GM23338 (cell line): ENCODE measurements around the gene MPP2. TPM values are rescaled to one million over a fixed set of nuclear protein-coding genes. Genes with fewer than 3 reads are reported as not detected.

Source experiments
- ATAC-seq: fragments of 200-7000 bp; cut with Tn5 transposase; 3 replicates; pipeline ENCODE4 v1.9.1; 2020
- DNase-seq: peaks from one replicate; pipeline ENCODE4 v3.0.0-alpha.2; 2015; ENCODE audit warnings: low spot score
- H2AFZ ChIP-seq: fragments of 200-600 bp; sonication (generic); 2 replicates; pipeline ENCODE4 v1.8.0; 2016; ENCODE audit warnings: antibody characterized with exemption, mild to moderate bottlenecking, moderate library complexity
- H3F3A ChIP-seq: fragments of 200-600 bp; sonication (generic); replicated peaks from 2 replicates; pipeline ENCODE4 v1.8.0; 2017; ENCODE audit warnings: antibody characterized with exemption, mixed run types, low read depth
- H3K27ac ChIP-seq: fragments of 200-600 bp; sonication (generic); 2 replicates; pipeline ENCODE4 v1.6.1; 2016; ENCODE audit warnings: low read depth
- H3K27me3 ChIP-seq: fragments of 200-600 bp; sonication (generic); 2 replicates; pipeline ENCODE4 v1.8.0; 2016; ENCODE audit warnings: mild to moderate bottlenecking, mixed run types, moderate library complexity; ENCODE audit not compliant: insufficient read depth
- H3K36me3 ChIP-seq: fragments of 200-600 bp; sonication (generic); 2 replicates; pipeline ENCODE4 v1.8.0; 2016; ENCODE audit warnings: mild to moderate bottlenecking; ENCODE audit not compliant: insufficient read depth
- H3K4me1 ChIP-seq: fragments of 200-600 bp; sonication (generic); 2 replicates; pipeline ENCODE4 v1.8.0; 2016; ENCODE audit warnings: mild to moderate bottlenecking, moderate library complexity; ENCODE audit not compliant: insufficient read depth
- H3K4me2 ChIP-seq: fragments of 200-600 bp; sonication (generic); 2 replicates; pipeline ENCODE4 v1.7.1; 2017; ENCODE audit warnings: mixed run types
- H3K4me3 ChIP-seq: fragments of 200-600 bp; sonication (generic); 2 replicates; pipeline ENCODE4 v1.6.1; 2016; ENCODE audit warnings: mixed run types
- H3K79me2 ChIP-seq: fragments of 200-600 bp; sonication (generic); replicated peaks from 2 replicates; pipeline ENCODE4 v1.8.0; 2017; ENCODE audit warnings: mild to moderate bottlenecking; ENCODE audit not compliant: insufficient read depth
- H3K9me2 ChIP-seq: fragments of 200-600 bp; sonication (generic); 2 replicates; pipeline ENCODE4 v1.8.0; 2017; ENCODE audit not compliant: insufficient read depth
- H4K20me1 ChIP-seq: fragments of 200-600 bp; sonication (generic); replicated peaks from 2 replicates; pipeline ENCODE4 v1.8.0; 2017; ENCODE audit warnings: mild to moderate bottlenecking; ENCODE audit not compliant: insufficient read depth
- H3K27ac Mint-ChIP-seq: 2 replicates; pipeline ENCODE4 v1.8.0; 2020; ENCODE audit warnings: inconsistent platforms, mild to moderate bottlenecking, moderate library complexity, mixed read lengths
- H3K27me3 Mint-ChIP-seq: 3 replicates; pipeline ENCODE4 v1.8.0; 2022; ENCODE audit warnings: low read depth, mild to moderate bottlenecking, moderate library complexity, mixed read lengths, inconsistent platforms; ENCODE audit not compliant: insufficient read depth, poor library complexity
- H3K36me3 Mint-ChIP-seq: 3 replicates; pipeline ENCODE4 v1.8.0; 2021; ENCODE audit warnings: low read depth, mild to moderate bottlenecking, inconsistent platforms, moderate library complexity, mixed read lengths
- H3K4me1 Mint-ChIP-seq: 3 replicates; pipeline ENCODE4 v1.8.0; 2020; ENCODE audit warnings: mild to moderate bottlenecking, inconsistent platforms, mixed read lengths
- H3K4me3 Mint-ChIP-seq: 3 replicates; pipeline ENCODE4 v1.8.0; 2021; ENCODE audit warnings: moderate library complexity, mild to moderate bottlenecking, inconsistent platforms, mixed read lengths
- H3K9me3 Mint-ChIP-seq: 3 replicates; pipeline ENCODE4 v1.8.0; 2020; ENCODE audit warnings: moderate library complexity, mild to moderate bottlenecking, inconsistent platforms, mixed read lengths
- CREB1 ChIP-seq: fragments of 250-450 bp; sonication (Bioruptor Pico); IDR thresholded peaks from 2 replicates; pipeline ENCODE4 v1.5.0; 2020; ENCODE audit warnings: low read depth, mild to moderate bottlenecking, moderate library complexity
- EZH2phosphoT487 ChIP-seq: fragments of 200-600 bp; sonication (generic); IDR thresholded peaks from one replicate; pipeline ENCODE4 v1.8.1; 2018; ENCODE audit warnings: antibody characterized with exemption; ENCODE audit not compliant: unreplicated experiment
- JUNB ChIP-seq: IDR thresholded peaks from one replicate; pipeline ENCODE4 v1.6.1; 2016; ENCODE audit warnings: antibody characterized with exemption; ENCODE audit not compliant: unreplicated experiment
- NANOG ChIP-seq: IDR thresholded peaks from 2 replicates; pipeline ENCODE4 v1.6.1; 2016; ENCODE audit warnings: antibody characterized with exemption, borderline replicate concordance
- POLR2AphosphoS5 ChIP-seq: IDR thresholded peaks from 2 replicates; pipeline ENCODE4 v1.6.1; 2016; ENCODE audit warnings: antibody characterized with exemption, low read depth
- STAT1 ChIP-seq: IDR thresholded peaks from one replicate; pipeline ENCODE4 v1.6.1; 2016; ENCODE audit warnings: antibody characterized with exemption; ENCODE audit not compliant: unreplicated experiment
- ZNF114 ChIP-seq: fragments of 250-450 bp; sonication (Bioruptor Pico); IDR thresholded peaks from 2 replicates; pipeline ENCODE4 v1.5.0; 2020; ENCODE audit warnings: mild to moderate bottlenecking, moderate library complexity
- ZNF331 ChIP-seq: fragments of 250-450 bp; sonication (Bioruptor Pico); IDR thresholded peaks from 2 replicates; pipeline ENCODE4 v1.5.0; 2020; ENCODE audit warnings: low read depth, mild to moderate bottlenecking, moderate library complexity
- polyA plus RNA-seq: library from polyadenylated mRNA; unstranded; fragments of >200 nt; fragmentation: Nextera tagmentation; extraction: Ambion mirVana; gene quantifications from 2 replicates; pipeline ENCODE4 v1.2.1, GENCODE V29; 2016
- total RNA-seq: library from RNA; depleted of rRNA; stranded (reverse); fragments of >200 nt; shearing (Covaris generic); gene quantifications from 2 replicates; pipeline ENCODE4 v1.2.3, GENCODE V29; 2014
- TF ChIP-seq, protein P1 (sequence below), 2 experiments: fragments of 200-600 bp in 1 of 2; sonication (generic) in 1 of 2; conservative IDR thresholded peaks; 2 replicates each; pipeline versions ENCODE4 v1.5.1 to v1.6.1; 2016 to 2017; ENCODE audit warnings: antibody characterized with exemption in 2 of 2, low read depth in 2 of 2, mild to moderate bottlenecking in 2 of 2, moderate library complexity in 1 of 2
- TF ChIP-seq, protein P2 (sequence below): IDR thresholded peaks from 2 replicates; pipeline ENCODE4 v1.6.1; 2016; ENCODE audit warnings: antibody characterized with exemption
- TF ChIP-seq, protein P3 (sequence below): IDR thresholded peaks from one replicate; pipeline ENCODE4 v1.6.1; 2018; ENCODE audit warnings: antibody characterized with exemption; ENCODE audit not compliant: unreplicated experiment

Gene MPP2
- total and polyA plus RNA-seq, 2 experiments from 2014 or later: 7.8 to 20.7 TPM

DNA sequence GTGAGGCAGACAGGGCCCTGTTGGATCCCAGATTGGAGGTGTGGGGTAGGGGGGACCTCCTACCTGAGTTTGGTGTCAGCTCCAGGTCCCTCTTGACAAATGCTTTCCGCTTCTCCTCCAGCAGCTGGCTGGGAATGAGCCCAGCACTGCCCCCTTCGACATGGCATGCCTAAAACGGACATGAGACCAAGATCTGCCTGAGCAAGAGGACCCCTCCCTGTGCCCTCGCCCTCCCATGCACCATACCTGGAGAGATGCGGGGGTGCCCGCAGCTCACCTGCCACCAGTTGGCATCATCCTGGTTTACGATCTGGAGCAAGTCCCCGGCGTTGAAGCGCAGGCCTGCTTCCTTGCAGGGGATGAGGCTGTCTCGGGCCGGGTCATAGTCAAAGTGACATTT lies 26.2 kb downstream of the MPP2 start:
- no peak for DNase-seq
- no peak overlapping the region for H3K4me3 Mint-ChIP-seq

More for the DNA sequence above, 26.2 kb downstream of the MPP2 start:
- no peak overlapping the region for H3K4me3 ChIP-seq
- peaks cover 8% of the 10 kb centered on the region; the same call in 1 of the 2 replicates for H3K4me1 ChIP-seq
- no peaks in the 10 kb centered on the region for H4K20me1 ChIP-seq
- no peak overlapping the region for H3K27ac ChIP-seq
- H3K79me2 ChIP-seq: no peaks in the 10 kb centered on the region
- no peaks in the 10 kb centered on the region for H3F3A ChIP-seq
- Mint-ChIP-seq H3K9me3 (no peaks in the 10 kb centered on the region), H3K27ac (no peak overlapping the region), H3K4me1 (peaks cover 13% of the 10 kb centered on the region), H3K36me3 (peaks cover 8% of the 10 kb centered on the region; the same call in 1 of the 3 replicates), H3K27me3 (peaks cover 8% of the 10 kb centered on the region)
- no peaks in the 10 kb centered on the region for H3K27me3 ChIP-seq
- H3K4me2 ChIP-seq: no peak overlapping the region
- no peaks in the 10 kb centered on the region for H3K9me2 ChIP-seq
- TF ChIP-seq NANOG (no peak), EZH2phosphoT487 (no peak), STAT1 (no peak), JUNB (no peak), CREB1 (CRISPR knock-in tag) (no peak), ZNF114 (CRISPR knock-in tag) (no peak), POLR2AphosphoS5 (no peak), ZNF331 (no peak)
- TF ChIP-seq, protein P1, sequence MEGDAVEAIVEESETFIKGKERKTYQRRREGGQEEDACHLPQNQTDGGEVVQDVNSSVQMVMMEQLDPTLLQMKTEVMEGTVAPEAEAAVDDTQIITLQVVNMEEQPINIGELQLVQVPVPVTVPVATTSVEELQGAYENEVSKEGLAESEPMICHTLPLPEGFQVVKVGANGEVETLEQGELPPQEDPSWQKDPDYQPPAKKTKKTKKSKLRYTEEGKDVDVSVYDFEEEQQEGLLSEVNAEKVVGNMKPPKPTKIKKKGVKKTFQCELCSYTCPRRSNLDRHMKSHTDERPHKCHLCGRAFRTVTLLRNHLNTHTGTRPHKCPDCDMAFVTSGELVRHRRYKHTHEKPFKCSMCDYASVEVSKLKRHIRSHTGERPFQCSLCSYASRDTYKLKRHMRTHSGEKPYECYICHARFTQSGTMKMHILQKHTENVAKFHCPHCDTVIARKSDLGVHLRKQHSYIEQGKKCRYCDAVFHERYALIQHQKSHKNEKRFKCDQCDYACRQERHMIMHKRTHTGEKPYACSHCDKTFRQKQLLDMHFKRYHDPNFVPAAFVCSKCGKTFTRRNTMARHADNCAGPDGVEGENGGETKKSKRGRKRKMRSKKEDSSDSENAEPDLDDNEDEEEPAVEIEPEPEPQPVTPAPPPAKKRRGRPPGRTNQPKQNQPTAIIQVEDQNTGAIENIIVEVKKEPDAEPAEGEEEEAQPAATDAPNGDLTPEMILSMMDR (conservative IDR thresholded peaks at IDR 0.05; ENCODE audit: low read depth in 2 of 2): no peak
- TF ChIP-seq, protein P2, sequence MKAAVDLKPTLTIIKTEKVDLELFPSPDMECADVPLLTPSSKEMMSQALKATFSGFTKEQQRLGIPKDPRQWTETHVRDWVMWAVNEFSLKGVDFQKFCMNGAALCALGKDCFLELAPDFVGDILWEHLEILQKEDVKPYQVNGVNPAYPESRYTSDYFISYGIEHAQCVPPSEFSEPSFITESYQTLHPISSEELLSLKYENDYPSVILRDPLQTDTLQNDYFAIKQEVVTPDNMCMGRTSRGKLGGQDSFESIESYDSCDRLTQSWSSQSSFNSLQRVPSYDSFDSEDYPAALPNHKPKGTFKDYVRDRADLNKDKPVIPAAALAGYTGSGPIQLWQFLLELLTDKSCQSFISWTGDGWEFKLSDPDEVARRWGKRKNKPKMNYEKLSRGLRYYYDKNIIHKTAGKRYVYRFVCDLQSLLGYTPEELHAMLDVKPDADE: no peak
- TF ChIP-seq, protein P3, sequence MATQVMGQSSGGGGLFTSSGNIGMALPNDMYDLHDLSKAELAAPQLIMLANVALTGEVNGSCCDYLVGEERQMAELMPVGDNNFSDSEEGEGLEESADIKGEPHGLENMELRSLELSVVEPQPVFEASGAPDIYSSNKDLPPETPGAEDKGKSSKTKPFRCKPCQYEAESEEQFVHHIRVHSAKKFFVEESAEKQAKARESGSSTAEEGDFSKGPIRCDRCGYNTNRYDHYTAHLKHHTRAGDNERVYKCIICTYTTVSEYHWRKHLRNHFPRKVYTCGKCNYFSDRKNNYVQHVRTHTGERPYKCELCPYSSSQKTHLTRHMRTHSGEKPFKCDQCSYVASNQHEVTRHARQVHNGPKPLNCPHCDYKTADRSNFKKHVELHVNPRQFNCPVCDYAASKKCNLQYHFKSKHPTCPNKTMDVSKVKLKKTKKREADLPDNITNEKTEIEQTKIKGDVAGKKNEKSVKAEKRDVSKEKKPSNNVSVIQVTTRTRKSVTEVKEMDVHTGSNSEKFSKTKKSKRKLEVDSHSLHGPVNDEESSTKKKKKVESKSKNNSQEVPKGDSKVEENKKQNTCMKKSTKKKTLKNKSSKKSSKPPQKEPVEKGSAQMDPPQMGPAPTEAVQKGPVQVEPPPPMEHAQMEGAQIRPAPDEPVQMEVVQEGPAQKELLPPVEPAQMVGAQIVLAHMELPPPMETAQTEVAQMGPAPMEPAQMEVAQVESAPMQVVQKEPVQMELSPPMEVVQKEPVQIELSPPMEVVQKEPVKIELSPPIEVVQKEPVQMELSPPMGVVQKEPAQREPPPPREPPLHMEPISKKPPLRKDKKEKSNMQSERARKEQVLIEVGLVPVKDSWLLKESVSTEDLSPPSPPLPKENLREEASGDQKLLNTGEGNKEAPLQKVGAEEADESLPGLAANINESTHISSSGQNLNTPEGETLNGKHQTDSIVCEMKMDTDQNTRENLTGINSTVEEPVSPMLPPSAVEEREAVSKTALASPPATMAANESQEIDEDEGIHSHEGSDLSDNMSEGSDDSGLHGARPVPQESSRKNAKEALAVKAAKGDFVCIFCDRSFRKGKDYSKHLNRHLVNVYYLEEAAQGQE: no peak
- no peaks in the 10 kb centered on the region for H3K36me3 ChIP-seq
- no peak overlapping the region for H2AFZ ChIP-seq
- ATAC-seq: no peak
